Coronary artery (tissue), 2 donors: ENCODE data around the gene CAPZA2.

ENCODE experiments used
- DNase-seq: peaks from one replicate; pipeline ENCODE4 v3.0.0-alpha.2; 2017; ENCODE audit warnings: low spot score
- H3K27ac ChIP-seq, 2 donors: fragments of 200-600 bp; sonication (generic); one replicate each; pipeline ENCODE4 v1.5.1; 2016 to 2019
- H3K4me3 ChIP-seq: fragments of 200-600 bp; sonication (generic); 2 replicates; pipeline ENCODE4 v1.5.1; 2016; ENCODE audit warnings: mild to moderate bottlenecking, moderate library complexity
- CTCF ChIP-seq: fragments of 200-600 bp; sonication (generic); IDR thresholded peaks from one replicate; pipeline ENCODE4 v1.5.1; 2019; ENCODE audit warnings: antibody characterized with exemption

The CAPZA2 gene

GRCh38 chr7:116829041-116829440, 33.3 kb upstream of the CAPZA2 start:
- no peak for TF ChIP-seq CTCF
- Histone ChIP-seq H3K4me3 (no peak overlapping the region), H3K27ac (no peak overlapping the region)
- no peak for DNase-seq

- no peak for TF ChIP-seq CTCF
- H3K4me3 ChIP-seq: no peak overlapping the region
- no peak overlapping the region for H3K27ac ChIP-seq
- DNase-seq: no peak
Observed at GRCh38 chr7:116829493-116829892, 32.9 kb upstream of the CAPZA2 start.

GRCh38 chr7:116832692-116833091, 29.7 kb upstream of the CAPZA2 start:
- Histone ChIP-seq H3K4me3 (no peak overlapping the region), H3K27ac (no peak overlapping the region)
- no peak for DNase-seq
- TF ChIP-seq CTCF: no peak

GRCh38 chr7:116834815-116835504, 27.4 kb upstream of the CAPZA2 start:
- no peak for TF ChIP-seq CTCF
- DNase-seq: no peak
- Histone ChIP-seq H3K27ac (no peak overlapping the region), H3K4me3 (no peak overlapping the region)

- H3K27ac ChIP-seq: no peak overlapping the region
- no peak for DNase-seq
Observed at GRCh38 chr7:116836048-116836447, 26.3 kb upstream of the CAPZA2 start.

GRCh38 chr7:116836911-116837310, 25.5 kb upstream of the CAPZA2 start:
- H3K27ac ChIP-seq: no peak overlapping the region
- no peak for DNase-seq
- no peak for TF ChIP-seq CTCF
- no peak overlapping the region for H3K4me3 ChIP-seq

More at GRCh38 chr7:116836048-116836447, 26.3 kb upstream of the CAPZA2 start:
- TF ChIP-seq CTCF: no peak
- no peak overlapping the region for H3K4me3 ChIP-seq

- no peak for DNase-seq
- Histone ChIP-seq H3K4me3 (no peak overlapping the region), H3K27ac (no peak overlapping the region)
- TF ChIP-seq CTCF: no peak
Observed at GRCh38 chr7:116837586-116837985, 24.8 kb upstream of the CAPZA2 start.
